SJSA1 (cell line): ENCODE measurements around the gene THOC2. TPM values are rescaled to one million over a fixed set of nuclear protein-coding genes. Genes with fewer than 3 reads are reported as not detected.
"Not testable (repeated sequence)": the region's sequence is repeated elsewhere in the genome, so short reads cannot be mapped to it uniquely, and the experiment has no call there.

Source experiments
- DNase-seq, 2 experiments: peaks; one replicate each; pipeline ENCODE4 v3.0.0-alpha.2; 2015 to 2020; ENCODE audit warnings: low spot score in 2 of 2, low read depth in 1 of 2
- H3K27ac ChIP-seq: fragments of 250-450 bp; sonication (Bioruptor Pico); 2 replicates; pipeline ENCODE4 v1.5.1; 2020; ENCODE audit warnings: mild to moderate bottlenecking, moderate library complexity
- H3K27me3 ChIP-seq: fragments of 250-450 bp; sonication (Bioruptor Pico); replicated peaks from 2 replicates; pipeline ENCODE4 v1.5.1; 2020; ENCODE audit warnings: mild to moderate bottlenecking, moderate library complexity
- H3K36me3 ChIP-seq: fragments of 250-450 bp; sonication (Bioruptor Pico); 2 replicates; pipeline ENCODE4 v1.5.1; 2020; ENCODE audit warnings: mild to moderate bottlenecking
- H3K4me1 ChIP-seq: fragments of 250-450 bp; sonication (Bioruptor Pico); replicated peaks from 2 replicates; pipeline ENCODE4 v1.6.1; 2021; ENCODE audit warnings: mild to moderate bottlenecking
- H3K4me3 ChIP-seq: fragments of 250-450 bp; sonication (Bioruptor Pico); 2 replicates; pipeline ENCODE4 v1.5.1; 2020; ENCODE audit warnings: mild to moderate bottlenecking
- H3K9me3 ChIP-seq: fragments of 250-450 bp; sonication (Bioruptor Pico); replicated peaks from 2 replicates; pipeline ENCODE4 v1.5.1; 2020; ENCODE audit warnings: mild to moderate bottlenecking
- total RNA-seq: library from RNA; depleted of rRNA; stranded (reverse); fragments of >200 nt; shearing (Covaris generic); gene quantifications from 2 replicates; pipeline ENCODE4 v1.2.3, GENCODE V29; 2014

Gene THOC2
- total RNA-seq, 1 experiment from 2014 or later, result 63.0 TPM

- Histone ChIP-seq H3K27ac (no peak overlapping the region), H3K4me1 (no peaks in the 10 kb centered on the region), H3K36me3 (no peaks in the 10 kb centered on the region), H3K9me3 (no peaks in the 10 kb centered on the region), H3K4me3 (no peak overlapping the region), H3K27me3 (no peaks in the 10 kb centered on the region)
- no peak for DNase-seq
These were observed 16.8 kb upstream of the THOC2 start for GRCh38 chrX:123749643-123750042.

GRCh38 chrX:123745511-123745910 is 12.7 kb upstream of the THOC2 start:
- Histone ChIP-seq H3K4me1 (no peaks in the 10 kb centered on the region), H3K27me3 (no peaks in the 10 kb centered on the region), H3K9me3 (no peaks in the 10 kb centered on the region), H3K27ac (no peak overlapping the region), H3K4me3 (no peak overlapping the region), H3K36me3 (no peaks in the 10 kb centered on the region)
- DNase-seq, result no peak

GRCh38 chrX:123743312-123743711 is 10.5 kb upstream of the THOC2 start:
- DNase-seq, result no peak
- H3K4me1 ChIP-seq, result no peaks in the 10 kb centered on the region
- no peaks in the 10 kb centered on the region for H3K9me3 ChIP-seq
- no peak overlapping the region for H3K27ac ChIP-seq
- H3K4me3 ChIP-seq, result no peak overlapping the region
- no peaks in the 10 kb centered on the region for H3K36me3 ChIP-seq
- H3K27me3 ChIP-seq, result no peaks in the 10 kb centered on the region

GRCh38 chrX:123742440-123742839 is 9.6 kb upstream of the THOC2 start:
- no peak overlapping the region for H3K27ac ChIP-seq
- H3K9me3 ChIP-seq, result no peaks in the 10 kb centered on the region
- H3K36me3 ChIP-seq, result no peaks in the 10 kb centered on the region
- DNase-seq, result no peak
- H3K4me1 ChIP-seq, result no peaks in the 10 kb centered on the region
- H3K4me3 ChIP-seq, result no peak overlapping the region
- no peaks in the 10 kb centered on the region for H3K27me3 ChIP-seq

GRCh38 chrX:123740536-123740935 is 7.7 kb upstream of the THOC2 start:
- H3K4me1 ChIP-seq, result no peaks in the 10 kb centered on the region
- no peak overlapping the region for H3K4me3 ChIP-seq
- H3K36me3 ChIP-seq, result no peaks in the 10 kb centered on the region
- H3K27ac ChIP-seq, result no peak overlapping the region
- DNase-seq, result no peak
- no peaks in the 10 kb centered on the region for H3K27me3 ChIP-seq
- H3K9me3 ChIP-seq, result no peaks in the 10 kb centered on the region

- Histone ChIP-seq H3K36me3 (no peaks in the 10 kb centered on the region), H3K4me3 (no peak overlapping the region), H3K27ac (no peak overlapping the region), H3K4me1 (no peaks in the 10 kb centered on the region), H3K9me3 (no peaks in the 10 kb centered on the region), H3K27me3 (no peaks in the 10 kb centered on the region)
- no peak for DNase-seq
These were observed 7.2 kb upstream of the THOC2 start for GRCh38 chrX:123740006-123740405.

- Histone ChIP-seq H3K36me3 (no peaks in the 10 kb centered on the region), H3K27ac (no peak overlapping the region), H3K4me3 (no peak overlapping the region), H3K9me3 (no peaks in the 10 kb centered on the region), H3K27me3 (no peaks in the 10 kb centered on the region), H3K4me1 (no peaks in the 10 kb centered on the region)
- no peak for DNase-seq
These were observed 6.6 kb upstream of the THOC2 start for GRCh38 chrX:123739474-123739873.

- Histone ChIP-seq H3K4me1 (no peaks in the 10 kb centered on the region), H3K27ac (no peak overlapping the region), H3K27me3 (no peaks in the 10 kb centered on the region), H3K9me3 (no peaks in the 10 kb centered on the region), H3K36me3 (no peaks in the 10 kb centered on the region), H3K4me3 (no peak overlapping the region)
- no peak for DNase-seq
These were observed 5.6 kb upstream of the THOC2 start for GRCh38 chrX:123738378-123738940.

GRCh38 chrX:123736333-123736921 is 3.6 kb upstream of the THOC2 start:
- Histone ChIP-seq H3K9me3 (no peaks in the 10 kb centered on the region), H3K4me3 (no peak overlapping the region), H3K27me3 (no peaks in the 10 kb centered on the region), H3K36me3 (peaks cover 4% of the 10 kb centered on the region; the same call in 1 of the 2 replicates), H3K27ac (no peak overlapping the region), H3K4me1 (peaks cover 4% of the 10 kb centered on the region)
- no peak for DNase-seq

- H3K4me3 ChIP-seq, H3K27ac ChIP-seq, H3K9me3 ChIP-seq, H3K36me3 ChIP-seq, DNase-seq, H3K4me1 ChIP-seq, H3K27me3 ChIP-seq: not testable (repeated sequence)
These were observed 2.3 kb upstream of the THOC2 start for GRCh38 chrX:123735137-123735536.

GRCh38 chrX:123734079-123734478 is 1.2 kb upstream of the THOC2 start:
- H3K36me3 ChIP-seq, H3K27ac ChIP-seq, H3K4me3 ChIP-seq, H3K9me3 ChIP-seq, DNase-seq, H3K27me3 ChIP-seq, H3K4me1 ChIP-seq: not testable (repeated sequence)

- Histone ChIP-seq H3K9me3 (no peaks in the 10 kb centered on the region), H3K4me3 (peak overlapping the region; percentile 84), H3K4me1 (peaks cover 8% of the 10 kb centered on the region), H3K27ac (peak overlapping the region; percentile 66), H3K36me3 (peaks cover 4% of the 10 kb centered on the region; the same call in 1 of the 2 replicates), H3K27me3 (no peaks in the 10 kb centered on the region)
- DNase-seq, result peak in 1 of 2 experiments; percentile 15
These were observed 724 bp downstream of the THOC2 start for GRCh38 chrX:123731987-123732669.

- no peak for DNase-seq
- no peaks in the 10 kb centered on the region for H3K27me3 ChIP-seq
- peak overlapping the region; percentile 84 for H3K4me3 ChIP-seq
- no peaks in the 10 kb centered on the region for H3K9me3 ChIP-seq
- H3K4me1 ChIP-seq, result peaks cover 8% of the 10 kb centered on the region
- peak overlapping the region; percentile 66; the same call in 1 of the 2 replicates for H3K27ac ChIP-seq
- peaks cover 4% of the 10 kb centered on the region; the same call in 1 of the 2 replicates for H3K36me3 ChIP-seq
These were observed 1.4 kb downstream of the THOC2 start for GRCh38 chrX:123731258-123731986.

- H3K4me1 ChIP-seq, result peaks cover 8% of the 10 kb centered on the region
- H3K27ac ChIP-seq, result no peak overlapping the region
- no peaks in the 10 kb centered on the region for H3K27me3 ChIP-seq
- H3K4me3 ChIP-seq, result no peak overlapping the region
- no peak for DNase-seq
- H3K36me3 ChIP-seq, result peaks cover 4% of the 10 kb centered on the region; the same call in 1 of the 2 replicates
- H3K9me3 ChIP-seq, result no peaks in the 10 kb centered on the region
These were observed 4.3 kb downstream of the THOC2 start for GRCh38 chrX:123728554-123728953.
